Measurements from ENCODE around the gene NPHS1. TPM values are rescaled to one million over a fixed set of nuclear protein-coding genes. Genes with fewer than 3 reads are reported as not detected.

Gene NPHS1
- total RNA-seq, 4 donors from 2014 or later = not detected

GRCh38 chr19:35791814-35792279 lies 60.5 kb downstream of the NPHS1 start:
- Histone ChIP-seq H3K4me3 (no peak overlapping the region), H3K4me1 (no peaks in the 10 kb centered on the region), H3K36me3 (peaks cover 0 to 9% of the 10 kb centered on the region in 2 donors), H3K27me3 (peaks cover 45% of the 10 kb centered on the region), H3K27ac (no peak overlapping the region), H3K9me3 (no peaks in the 10 kb centered on the region)
- no CpG with 5 or more reads among the region's 9 CpGs for WGBS, 2 donors (ENCODE audit: low coverage in 1 of 2)
- TF ChIP-seq POLR2AphosphoS5 (IDR thresholded peaks at IDR 0.05) (no peak), POLR2A (IDR thresholded peaks at IDR 0.05) (no peak), EP300 (IDR thresholded peaks at IDR 0.05) (no peak), CTCF (IDR thresholded peaks at IDR 0.05) (no peak)
- no peak for ATAC-seq

- Histone ChIP-seq H3K4me1 (no peaks in the 10 kb centered on the region), H3K9me3 (no peaks in the 10 kb centered on the region), H3K27ac (no peak overlapping the region), H3K4me3 (no peak overlapping the region), H3K36me3 (peaks cover 0 to 14% of the 10 kb centered on the region in 2 donors), H3K27me3 (peaks cover 39% of the 10 kb centered on the region)
- WGBS, 2 donors (ENCODE audit: low coverage in 1 of 2) = 20 to 50% methylated on average over 1 to 2 of the region's 20 CpGs
- TF ChIP-seq CTCF (IDR thresholded peaks at IDR 0.05) (no peak), POLR2AphosphoS5 (IDR thresholded peaks at IDR 0.05) (no peak), EP300 (IDR thresholded peaks at IDR 0.05) (no peak), POLR2A (IDR thresholded peaks at IDR 0.05) (no peak)
- no peak for ATAC-seq
These were observed 61.1 kb downstream of the NPHS1 start for GRCh38 chr19:35790981-35791813.

- no CpG with 5 or more reads among the region's 19 CpGs for WGBS, 2 donors (ENCODE audit: low coverage in 1 of 2)
- Histone ChIP-seq H3K4me1 (no peaks in the 10 kb centered on the region), H3K9me3 (no peaks in the 10 kb centered on the region), H3K27me3 (peaks cover 31% of the 10 kb centered on the region), H3K36me3 (peaks cover 0 to 23% of the 10 kb centered on the region in 2 donors), H3K27ac (no peak overlapping the region), H3K4me3 (no peak overlapping the region)
- no peak for ATAC-seq
- TF ChIP-seq POLR2A (IDR thresholded peaks at IDR 0.05) (no peak), EP300 (IDR thresholded peaks at IDR 0.05) (no peak), POLR2AphosphoS5 (IDR thresholded peaks at IDR 0.05) (no peak), CTCF (IDR thresholded peaks at IDR 0.05) (no peak)
These were observed 62.0 kb downstream of the NPHS1 start for GRCh38 chr19:35789978-35790944.

GRCh38 chr19:35789195-35789977 lies 62.9 kb downstream of the NPHS1 start:
- H3K9me3 ChIP-seq = no peaks in the 10 kb centered on the region
- no peak overlapping the region for H3K4me3 ChIP-seq
- 88% methylated on average over 4 of the region's 11 CpGs; no CpG with 5 or more reads in 1 of the 2 donors for WGBS, 2 donors (ENCODE audit: low coverage in 1 of 2)
- no peak for TF ChIP-seq CTCF (IDR thresholded peaks at IDR 0.05)
- no peak for TF ChIP-seq POLR2A (IDR thresholded peaks at IDR 0.05)
- no peak for TF ChIP-seq POLR2AphosphoS5 (IDR thresholded peaks at IDR 0.05)
- no peak for TF ChIP-seq EP300 (IDR thresholded peaks at IDR 0.05)
- H3K27ac ChIP-seq = no peak overlapping the region
- ATAC-seq = no peak
- H3K36me3 ChIP-seq = peaks cover 0 to 32% of the 10 kb centered on the region in 2 donors
- no peaks in the 10 kb centered on the region for H3K4me1 ChIP-seq
- H3K27me3 ChIP-seq = peaks cover 29% of the 10 kb centered on the region

Data from gastroesophageal sphincter (tissue), 4 donors.